ENCODE measurements around the gene PRRG1. TPM values are rescaled to one million over a fixed set of nuclear protein-coding genes. Genes with fewer than 3 reads are reported as not detected.
"Not testable (repeated sequence)": the region's sequence is repeated elsewhere in the genome, so short reads cannot be mapped to it uniquely, and the experiment has no call there.

PRRG1 gene
- total RNA-seq (not detected), polyA plus RNA-seq (not detected), total RNA-seq (0 to 0.43 (median 0) reads per million in 6 experiments)

DNA sequence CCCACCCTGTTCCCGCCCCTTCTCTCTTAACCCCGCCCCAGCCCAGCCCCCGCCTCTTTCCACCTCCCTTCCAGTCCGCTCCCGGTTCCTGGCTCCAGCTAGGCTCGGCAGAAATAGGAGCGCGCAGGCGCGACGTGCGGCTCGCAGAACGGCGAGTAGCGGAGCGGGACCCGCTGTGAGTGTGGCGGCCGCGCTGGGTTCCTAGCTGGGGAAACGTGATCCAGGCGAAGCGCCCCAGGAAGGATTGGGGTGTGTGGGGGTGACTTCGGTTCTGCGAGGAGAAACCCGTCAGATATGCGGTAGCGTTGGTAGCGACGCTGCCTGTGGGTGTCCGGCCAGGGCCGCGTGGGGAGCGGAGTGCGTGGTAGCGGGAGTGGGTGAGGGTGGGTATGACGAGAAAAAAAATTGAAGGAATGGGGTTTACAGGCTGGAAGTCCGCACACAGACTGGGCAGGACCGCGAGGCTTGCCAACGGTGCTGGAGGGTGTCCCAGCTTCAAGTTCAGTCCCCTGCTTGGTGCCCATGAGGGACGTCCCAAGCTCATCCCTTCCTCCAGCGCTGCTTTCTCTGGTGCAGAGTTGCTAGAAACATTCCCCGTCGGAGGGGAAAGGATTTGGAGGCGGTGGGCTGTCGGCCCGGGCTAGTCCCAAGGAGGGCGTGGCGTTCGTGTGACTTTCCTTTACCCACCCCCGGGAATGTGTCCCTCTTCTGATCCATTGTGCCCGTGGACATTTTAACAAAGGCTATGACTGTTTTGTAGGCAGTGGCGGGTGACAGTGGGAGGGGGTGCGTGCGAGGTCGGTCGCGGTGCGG lies at the start of gene PRRG1:
PRRG1 (plus strand) TSS at position 144 of the 813 bp plus-strand sequence. CDS start 56,886 bp downstream, outside the sequence.
- ATAC-seq (no peak), DNase-seq (no peak)
- peaks cover 0 to 6% (median 0%) of the 10 kb centered on the region in 9 donors for H3K9me3 Mint-ChIP-seq
- peak within 1 kb of the TSS in 1 of 10 donors; percentile 57 for H3K27ac Mint-ChIP-seq
- no peaks in the 10 kb centered on the region for H3K36me3 Mint-ChIP-seq
- peaks cover 0 to 11% (median 7%) of the 10 kb centered on the region in 4 donors for H3K4me1 Mint-ChIP-seq
- POLR2A ChIA-PET = no interaction called here
- peak within 1 kb of the TSS in 9 of 10 donors; percentile 16 to 69 (median 59) for H3K4me3 Mint-ChIP-seq
- H3K27me3 Mint-ChIP-seq = peaks cover 12 to 48% (median 15%) of the 10 kb centered on the region in 5 donors

DNA sequence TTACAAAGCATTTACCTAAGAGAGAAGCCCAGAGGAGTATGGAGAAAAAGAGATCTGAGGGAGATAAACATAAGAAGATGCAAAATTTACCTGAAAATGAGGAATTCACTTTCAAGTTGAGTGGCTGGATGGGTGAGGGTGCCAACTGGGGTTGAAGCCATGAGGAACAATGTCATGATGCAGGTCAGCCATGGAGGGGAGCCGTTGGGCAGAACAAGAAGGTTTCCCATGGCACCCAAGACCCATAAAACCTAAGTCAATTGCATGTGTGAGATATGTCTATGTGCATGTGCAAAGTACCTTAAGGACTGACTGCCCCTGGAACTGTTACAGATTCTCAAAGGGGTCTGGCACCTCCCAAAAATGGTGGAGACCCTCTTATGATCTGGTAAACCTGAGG lies 46.6 kb upstream of the PRRG1 start:
- DNase-seq (no peak), ATAC-seq (no peak)
- H3K4me1 Mint-ChIP-seq = no peaks in the 10 kb centered on the region
- no peaks in the 10 kb centered on the region for H3K27me3 Mint-ChIP-seq
- POLR2A ChIA-PET = no interaction called here
- peaks cover 0 to 20% (median 7%) of the 10 kb centered on the region in 9 donors for H3K9me3 Mint-ChIP-seq
- H3K27ac Mint-ChIP-seq = no peak overlapping the region
- H3K4me3 Mint-ChIP-seq = no peak overlapping the region
- H3K36me3 Mint-ChIP-seq = no peaks in the 10 kb centered on the region

DNA sequence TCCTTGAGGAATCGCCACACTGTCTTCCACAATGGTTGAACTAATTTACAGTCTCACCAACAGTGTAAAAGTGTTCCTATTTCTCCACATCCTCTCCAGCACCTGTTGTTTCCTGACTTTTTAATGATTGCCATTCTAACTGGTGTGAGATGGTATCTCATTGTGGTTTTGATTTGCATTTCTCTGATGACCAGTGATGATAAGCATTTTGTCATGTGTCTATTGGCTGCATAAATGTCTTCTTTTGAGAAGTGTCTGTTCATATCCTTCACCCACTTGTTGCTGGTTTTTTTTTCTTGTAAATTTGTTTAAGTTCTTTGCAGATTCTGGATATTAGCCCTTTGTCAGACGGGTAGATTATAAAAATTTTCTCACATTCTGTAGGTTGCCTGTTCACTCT lies 43.9 kb upstream of the PRRG1 start:
- H3K9me3 Mint-ChIP-seq, H3K36me3 Mint-ChIP-seq, ATAC-seq, POLR2A ChIA-PET, H3K4me3 Mint-ChIP-seq, H3K27ac Mint-ChIP-seq, DNase-seq, H3K27me3 Mint-ChIP-seq, H3K4me1 Mint-ChIP-seq: not testable (repeated sequence)

DNA sequence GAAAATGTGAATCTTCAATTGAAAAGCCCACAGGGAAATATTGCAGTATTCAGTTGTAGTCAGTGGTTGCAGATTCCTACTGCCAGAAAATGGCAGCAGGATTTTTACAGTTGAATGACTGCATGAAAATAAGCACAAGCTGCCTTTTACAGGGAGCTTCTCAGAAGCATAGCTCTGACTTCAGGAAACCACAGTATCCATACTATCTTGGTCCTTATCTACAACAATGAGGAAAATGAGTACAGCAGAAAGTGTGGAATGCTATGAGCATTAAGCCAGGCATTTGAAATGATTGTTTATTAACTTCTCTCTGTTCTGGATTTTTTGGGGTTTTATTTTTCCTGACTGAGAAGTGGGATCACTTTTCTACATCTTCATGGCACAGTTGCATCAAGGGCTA lies 34.6 kb upstream of the PRRG1 start:
- H3K4me3 Mint-ChIP-seq = no peak overlapping the region
- no peaks in the 10 kb centered on the region for H3K9me3 Mint-ChIP-seq
- ATAC-seq = no peak

DNA sequence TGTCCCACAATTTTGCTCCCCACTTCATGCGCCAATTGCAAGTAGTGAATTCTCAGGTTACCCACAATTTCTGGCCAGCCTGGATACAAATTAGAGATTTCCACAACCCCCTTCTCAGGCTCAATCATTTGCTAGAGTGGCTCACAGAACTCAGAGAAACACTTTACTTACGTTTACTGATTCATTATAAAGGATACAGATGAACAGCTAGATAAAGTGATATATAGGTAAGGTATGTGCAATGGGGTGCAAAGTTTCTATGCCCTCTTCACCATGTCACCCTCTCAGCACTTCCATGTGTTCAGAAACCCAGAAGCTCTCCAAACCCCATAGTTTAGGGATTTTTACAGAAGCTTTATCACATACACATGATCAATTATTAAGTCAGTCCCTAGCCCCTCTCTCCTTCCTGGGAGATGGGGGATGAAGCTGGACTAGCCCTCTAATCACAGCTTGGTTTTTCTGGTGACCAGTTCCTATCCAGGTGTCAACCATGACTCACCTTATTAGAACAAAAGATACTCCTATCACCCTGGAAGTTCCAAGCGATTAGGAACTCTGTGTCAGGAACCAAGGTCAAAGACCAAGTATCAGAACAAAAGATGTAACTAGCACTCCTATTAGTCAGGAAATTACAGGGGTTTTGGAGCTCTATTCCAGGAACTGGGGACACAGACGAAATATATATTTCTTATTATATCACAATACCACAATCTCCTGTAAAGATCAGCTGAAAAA lies 33.5 kb upstream of the PRRG1 start:
- Mint-ChIP-seq H3K27me3 (peaks cover 0 to 3% (median 0%) of the 10 kb centered on the region in 5 donors), H3K4me1 (no peaks in the 10 kb centered on the region), H3K36me3 (no peaks in the 10 kb centered on the region), H3K27ac (no peak overlapping the region), H3K4me3 (no peak overlapping the region), H3K9me3 (no peaks in the 10 kb centered on the region)
- ATAC-seq (no peak), DNase-seq (no peak)
- POLR2A ChIA-PET = no interaction called here

More for the DNA sequence above, 34.6 kb upstream of the PRRG1 start:
- Mint-ChIP-seq H3K27me3 (peaks cover 0 to 3% (median 0%) of the 10 kb centered on the region in 5 donors), H3K4me1 (no peaks in the 10 kb centered on the region), H3K27ac (no peak overlapping the region), H3K36me3 (no peaks in the 10 kb centered on the region)
- DNase-seq = no peak
- POLR2A ChIA-PET = no interaction called here

DNA sequence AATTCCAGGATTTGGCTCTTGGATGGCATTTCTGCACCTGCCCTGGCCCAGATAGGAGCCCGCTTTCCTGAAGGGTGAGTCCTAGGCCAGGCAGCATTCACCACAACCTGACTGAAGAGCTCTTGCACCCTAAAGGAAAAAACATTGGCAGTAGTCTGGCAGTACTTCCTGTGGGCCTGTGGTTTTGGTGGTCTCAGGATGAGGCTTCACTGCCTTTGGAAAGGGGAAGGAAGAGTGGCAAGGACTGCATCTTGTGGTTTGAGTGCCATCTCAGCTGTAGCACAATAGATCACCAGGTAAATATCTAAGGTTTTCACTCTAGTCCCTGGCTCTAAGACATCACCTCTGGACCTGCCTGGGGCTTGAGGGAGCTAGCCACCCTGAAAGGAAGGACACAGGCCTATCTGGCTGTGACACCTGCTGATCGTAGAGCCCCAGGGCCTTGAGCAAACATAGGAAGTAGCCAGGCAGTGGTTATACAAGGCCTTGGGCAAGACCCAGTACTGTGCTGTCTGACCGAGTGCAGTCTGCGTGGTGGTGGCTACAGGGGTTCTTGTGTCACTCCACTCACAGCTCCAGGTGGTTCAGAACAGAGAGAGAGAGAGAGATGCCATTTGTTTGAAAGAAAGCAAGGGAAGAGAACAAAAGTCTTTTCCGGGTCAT lies 28.5 kb upstream of the PRRG1 start:
- no peak for ATAC-seq
- Mint-ChIP-seq H3K27ac (no peak overlapping the region), H3K4me1 (no peaks in the 10 kb centered on the region), H3K4me3 (no peak overlapping the region), H3K36me3 (no peaks in the 10 kb centered on the region), H3K27me3 (no peaks in the 10 kb centered on the region), H3K9me3 (peaks cover 0 to 4% (median 0%) of the 10 kb centered on the region in 9 donors)
- POLR2A ChIA-PET = no interaction called here
- no peak for DNase-seq

DNA sequence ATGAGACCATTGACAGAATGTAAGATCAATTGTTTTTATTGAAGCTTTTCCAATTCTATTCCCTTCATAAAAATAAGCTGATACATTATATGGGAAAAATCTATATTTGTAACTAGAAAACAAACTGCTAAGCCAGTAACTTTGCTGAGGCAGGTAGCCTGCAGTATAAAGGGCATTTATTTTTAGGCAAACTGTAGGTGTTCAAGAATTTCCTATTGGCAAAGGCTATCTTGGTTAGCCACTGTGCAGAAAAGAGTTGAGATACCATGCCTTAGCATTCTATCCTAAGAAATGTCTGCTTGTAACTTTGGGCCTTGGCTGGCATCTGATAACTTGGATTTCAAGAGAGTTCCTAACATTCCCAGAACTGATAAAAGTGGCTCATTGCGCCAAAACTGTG lies 18.5 kb upstream of the PRRG1 start:
- Mint-ChIP-seq H3K27ac (no peak overlapping the region), H3K4me1 (no peaks in the 10 kb centered on the region), H3K4me3 (no peak overlapping the region), H3K27me3 (peaks cover 0 to 2% (median 0%) of the 10 kb centered on the region in 5 donors), H3K36me3 (no peaks in the 10 kb centered on the region), H3K9me3 (peaks cover 0 to 2% (median 0%) of the 10 kb centered on the region in 9 donors)
- ATAC-seq (no peak), DNase-seq (no peak)
- POLR2A ChIA-PET = no interaction called here

DNA sequence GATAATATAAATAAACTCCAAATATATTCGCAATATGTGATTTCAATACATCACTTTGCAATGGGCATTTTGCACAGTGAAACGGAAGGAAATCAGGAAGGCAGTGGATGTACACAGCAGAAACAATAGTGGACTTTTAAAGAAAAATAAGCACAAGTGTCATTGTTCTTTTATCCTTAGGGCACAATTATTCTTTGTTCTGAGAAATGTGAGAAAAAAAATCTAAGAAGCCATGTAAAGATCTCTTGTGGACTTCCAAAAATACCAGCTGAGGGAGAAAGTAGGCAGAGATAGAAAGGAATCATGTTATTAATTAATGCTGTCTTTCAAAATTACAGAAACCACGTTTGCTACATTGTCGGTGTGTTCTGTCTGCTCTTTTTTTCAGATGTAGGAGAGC lies 17.6 kb upstream of the PRRG1 start:
- Mint-ChIP-seq H3K27ac (no peak overlapping the region), H3K36me3 (no peaks in the 10 kb centered on the region), H3K9me3 (peaks cover 0 to 2% (median 0%) of the 10 kb centered on the region in 9 donors), H3K4me3 (no peak overlapping the region), H3K4me1 (no peaks in the 10 kb centered on the region), H3K27me3 (peaks cover 0 to 2% (median 0%) of the 10 kb centered on the region in 5 donors)
- DNase-seq = no peak
- POLR2A ChIA-PET = no interaction called here
- no peak for ATAC-seq

DNA sequence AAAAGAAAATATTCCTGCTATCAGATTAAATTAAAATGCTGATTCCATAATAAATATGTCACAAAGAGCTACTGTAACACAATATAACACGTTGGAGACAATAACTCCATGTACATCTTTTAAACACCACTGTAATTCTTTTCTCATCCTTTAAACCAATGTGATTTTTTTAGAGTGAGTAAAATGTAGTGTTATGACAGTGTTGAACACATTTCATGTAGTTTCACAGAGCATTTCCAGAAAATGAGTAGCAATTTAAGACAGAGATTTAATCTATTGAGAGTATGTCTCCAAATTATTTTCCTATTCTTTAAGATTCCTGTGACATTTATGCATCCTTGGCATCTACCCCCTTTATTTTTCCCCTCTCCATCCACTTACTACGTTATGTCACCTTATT lies 17.1 kb upstream of the PRRG1 start:
- no peak overlapping the region for H3K27ac Mint-ChIP-seq
- peaks cover 0 to 3% (median 0%) of the 10 kb centered on the region in 5 donors for H3K27me3 Mint-ChIP-seq
- H3K9me3 Mint-ChIP-seq = peaks cover 0 to 2% (median 0%) of the 10 kb centered on the region in 9 donors
- DNase-seq (no peak), ATAC-seq (no peak)
- no peaks in the 10 kb centered on the region for H3K36me3 Mint-ChIP-seq
- no peaks in the 10 kb centered on the region for H3K4me1 Mint-ChIP-seq
- POLR2A ChIA-PET = no interaction called here
- no peak overlapping the region for H3K4me3 Mint-ChIP-seq

DNA sequence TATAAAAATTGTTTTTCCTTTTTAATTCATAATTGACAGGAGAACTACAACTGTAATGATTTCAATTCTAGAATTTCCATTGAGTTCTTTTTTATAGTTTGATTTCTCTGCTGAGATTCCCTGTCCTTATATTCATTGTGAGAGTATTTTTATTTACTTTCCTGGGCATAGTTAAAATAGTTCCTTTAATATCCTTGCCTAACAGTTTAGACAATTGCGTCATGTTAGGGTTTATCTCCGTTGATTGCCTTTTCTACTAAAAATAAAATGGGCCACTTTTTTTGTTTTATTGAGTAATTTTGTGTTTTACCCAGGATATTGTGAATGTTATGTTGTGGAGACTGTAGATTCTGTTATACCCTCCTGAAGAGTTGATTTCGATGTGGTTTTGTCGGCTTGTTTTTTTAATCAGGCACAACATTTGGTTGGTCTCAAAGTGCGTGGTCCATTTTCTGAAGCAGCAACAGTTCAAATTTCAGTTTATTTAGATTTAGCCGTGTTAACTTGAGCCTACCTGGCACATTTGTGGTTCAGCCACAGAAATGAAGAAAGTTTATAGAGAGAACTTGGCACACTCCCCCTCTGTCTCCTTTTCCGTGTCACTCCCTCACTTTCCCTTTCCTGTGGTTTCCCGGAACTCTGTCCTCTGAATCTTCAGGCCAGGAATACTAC lies 16.0 kb upstream of the PRRG1 start:
- peaks cover 0 to 2% (median 0%) of the 10 kb centered on the region in 9 donors for H3K9me3 Mint-ChIP-seq
- ATAC-seq = no peak
- POLR2A ChIA-PET = no interaction called here
- H3K27me3 Mint-ChIP-seq = peaks cover 0 to 3% (median 0%) of the 10 kb centered on the region in 5 donors
- H3K27ac Mint-ChIP-seq = no peak overlapping the region
- H3K4me1 Mint-ChIP-seq = no peaks in the 10 kb centered on the region
- no peaks in the 10 kb centered on the region for H3K36me3 Mint-ChIP-seq
- DNase-seq = no peak
- H3K4me3 Mint-ChIP-seq = no peak overlapping the region

DNA sequence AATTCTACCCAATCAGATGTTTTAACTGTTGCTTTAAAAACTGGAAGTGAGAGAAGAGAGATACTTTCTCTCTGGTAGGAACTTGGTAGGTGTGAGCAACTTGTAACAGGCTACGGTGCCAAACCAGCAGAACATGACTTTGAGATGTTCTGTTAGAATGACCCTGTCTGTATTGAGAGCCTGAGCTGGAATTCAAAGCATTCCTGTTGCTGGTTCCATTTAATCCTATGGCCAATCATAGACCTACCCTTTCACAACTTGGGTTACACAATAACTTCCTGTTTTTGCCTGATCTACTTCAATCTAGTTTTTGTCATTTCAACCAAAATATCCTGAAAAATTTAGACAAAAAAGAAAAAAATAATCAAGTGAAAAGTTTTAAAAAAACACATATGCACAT lies 1.7 kb upstream of the PRRG1 start:
- H3K4me3 Mint-ChIP-seq = no peak overlapping the region
- H3K9me3 Mint-ChIP-seq = peaks cover 0 to 6% (median 0%) of the 10 kb centered on the region in 9 donors
- H3K27me3 Mint-ChIP-seq = peaks cover 12 to 41% (median 15%) of the 10 kb centered on the region in 5 donors
- H3K36me3 Mint-ChIP-seq = no peaks in the 10 kb centered on the region
- POLR2A ChIA-PET = no interaction called here
- H3K27ac Mint-ChIP-seq = no peak overlapping the region
- ATAC-seq (no peak), DNase-seq (no peak)
- peaks cover 0 to 11% (median 7%) of the 10 kb centered on the region in 4 donors for H3K4me1 Mint-ChIP-seq

DNA sequence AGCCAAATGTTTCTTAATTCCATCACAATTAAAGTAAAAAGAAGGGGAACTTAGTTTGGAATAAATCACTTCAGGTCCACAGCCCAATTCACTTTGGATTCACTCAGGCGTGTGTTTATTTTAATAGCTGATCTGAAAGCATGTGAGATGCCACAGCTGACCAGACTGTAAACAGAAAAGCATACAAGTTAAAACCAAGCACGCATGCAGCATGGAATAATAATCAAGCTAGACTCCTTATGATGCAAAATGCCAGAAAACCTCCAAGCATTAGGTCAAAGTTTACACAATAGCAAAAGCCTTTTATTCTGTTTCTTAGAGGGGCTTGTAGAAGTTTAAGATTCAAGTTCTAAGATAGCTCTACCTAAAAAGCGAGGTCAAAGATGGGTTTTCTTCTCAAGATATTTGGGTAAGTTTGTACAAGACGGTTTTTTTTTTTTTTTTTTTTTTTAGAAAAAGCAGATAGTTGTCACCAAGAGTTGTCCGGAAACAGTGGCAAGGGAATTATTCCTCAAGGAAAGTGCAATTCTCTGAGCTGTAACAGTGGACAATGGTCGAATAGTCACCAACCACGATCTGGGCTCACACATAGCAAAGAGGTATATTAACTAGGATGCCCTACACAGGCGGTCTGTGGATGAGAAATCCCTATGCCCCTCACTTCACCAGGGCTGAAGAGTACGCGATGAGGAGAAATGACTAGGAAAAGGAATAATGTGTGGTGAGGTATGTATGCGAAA lies 763 bp upstream of the PRRG1 start:
- peaks cover 0 to 6% (median 0%) of the 10 kb centered on the region in 9 donors for H3K9me3 Mint-ChIP-seq
- peak overlapping the region in 8 of 10 donors; percentile 15 to 65 (median 54) for H3K4me3 Mint-ChIP-seq
- H3K4me1 Mint-ChIP-seq = peaks cover 0 to 11% (median 7%) of the 10 kb centered on the region in 4 donors
- H3K36me3 Mint-ChIP-seq = no peaks in the 10 kb centered on the region
- no peak for DNase-seq
- no peak for ATAC-seq
- POLR2A ChIA-PET = no interaction called here
- peaks cover 12 to 41% (median 15%) of the 10 kb centered on the region in 5 donors for H3K27me3 Mint-ChIP-seq
- H3K27ac Mint-ChIP-seq = no peak overlapping the region

Measured in naive thymus-derived CD8-positive, alpha-beta T cell (primary cell).